A549 (cell line): ENCODE measurements around the gene CD81.

Experiments used
- BHLHE40 ChIP-seq: IDR thresholded peaks from 2 replicates; pipeline ENCODE4 v1.6.1; 2012; ENCODE audit warnings: low read depth, low read length, inconsistent platforms
- CTCF ChIP-seq: fragments of >200 bp; sonication (Bioruptor Twin); formaldehyde crosslinking; IDR thresholded peaks from 3 replicates; pipeline ENCODE4 v1.5.1; 2016
- EP300 ChIP-seq, 2 experiments: fragments of >200 bp; sonication (Bioruptor Twin); formaldehyde crosslinking; IDR thresholded peaks; 2 replicates in 1 of 2; 3 replicates in 1 of 2; pipeline ENCODE4 v1.6.1; 2016 to 2017
- MAX ChIP-seq: IDR thresholded peaks from 2 replicates; pipeline ENCODE4 v1.6.1; 2012
- MYC ChIP-seq: IDR thresholded peaks from 2 replicates; pipeline ENCODE4 v1.6.1; 2012; ENCODE audit warnings: mild to moderate bottlenecking, inconsistent platforms, low read length, improper control_type of control experiment, borderline replicate concordance
- PBX3 ChIP-seq: IDR thresholded peaks from 2 replicates; pipeline ENCODE4 v1.6.1; 2012
- POLR2A ChIP-seq: IDR thresholded peaks from 2 replicates; pipeline ENCODE4 v1.6.1; 2012; ENCODE audit warnings: mild to moderate bottlenecking, low read length
- RFX5 ChIP-seq: fragments of 450-650 bp; IDR thresholded peaks from 2 replicates; pipeline ENCODE4 v1.7.1; 2014; ENCODE audit warnings: antibody characterized with exemption, mild to moderate bottlenecking, moderate library complexity
- RNF2 ChIP-seq: fragments of 200-600 bp; sonication (generic); IDR thresholded peaks from 2 replicates; pipeline ENCODE4 v1.6.1; 2016; ENCODE audit warnings: low read depth, mild to moderate bottlenecking, antibody characterized with exemption, moderate library complexity, borderline replicate concordance
- USF2 ChIP-seq: fragments of 450-650 bp; IDR thresholded peaks from 2 replicates; pipeline ENCODE4 v1.6.1; 2014; ENCODE audit warnings: antibody characterized with exemption
- ZSCAN20 ChIP-seq: fragments of 250-450 bp; sonication (Bioruptor Pico); IDR thresholded peaks from 2 replicates; pipeline ENCODE4 v1.8.0; 2022; ENCODE audit warnings: mild to moderate bottlenecking, moderate library complexity

GRCh38 chr11:2342981-2343380 lies 34.1 kb upstream of the CD81 start:
- TF ChIP-seq CTCF (no peak), POLR2A (no peak), RNF2 (no peak), MYC (no peak), RFX5 (no peak), EP300 (IDR thresholded peaks at IDR 0.05) (no peak), MAX (no peak), PBX3 (no peak), BHLHE40 (no peak), ZSCAN20 (CRISPR knock-in tag) (no peak), USF2 (no peak)
